ENCODE results near the gene JMJD4.
"Not testable (repeated sequence)": the region's sequence is repeated elsewhere in the genome, so short reads cannot be mapped to it uniquely, and the experiment has no call there.

JMJD4 gene

DNA sequence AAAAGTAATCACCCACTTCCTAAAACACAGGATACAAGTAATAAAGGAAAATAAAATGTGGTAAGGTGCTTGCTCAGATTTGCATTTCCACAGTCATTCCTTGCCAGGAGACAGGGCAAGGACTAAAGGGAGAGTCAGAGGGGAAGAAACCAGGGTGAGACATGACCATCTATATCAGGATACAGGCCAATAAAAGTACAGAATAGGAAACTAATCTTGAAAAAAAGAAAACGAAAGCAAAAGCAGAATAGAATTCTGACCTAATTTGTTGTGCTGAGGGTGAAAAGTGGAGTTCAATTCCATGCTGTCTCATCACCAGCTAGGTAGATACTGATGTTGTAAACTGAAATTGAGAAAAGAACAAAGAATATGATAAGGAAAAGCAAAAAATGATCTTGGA, 27.3 kb downstream of the JMJD4 start:
- H3K9ac ChIP-seq (ENCODE audit: low read length) = no peak overlapping the region
- H3K4me2 ChIP-seq (ENCODE audit: low read length) = no peak overlapping the region
- no peak overlapping the region for H3K4me3 ChIP-seq (ENCODE audit: low read length)
- no peak overlapping the region for H3K27ac ChIP-seq (ENCODE audit: low read length)
- no peaks in the 10 kb centered on the region for H4K20me1 ChIP-seq (ENCODE audit: insufficient read depth, low read length)
- H3K79me2 ChIP-seq (ENCODE audit: low read length) = no peaks in the 10 kb centered on the region
- peaks cover 8% of the 10 kb centered on the region for H3K4me1 ChIP-seq (ENCODE audit: low read length)
- no peak overlapping the region for H2AFZ ChIP-seq (ENCODE audit: low read depth, low read length)
- H3K36me3 ChIP-seq (replicated peaks; ENCODE audit: low read depth, low read length) = no peaks in the 10 kb centered on the region
- peaks cover 11% of the 10 kb centered on the region; the same call in 1 of the 2 replicates for H3K9me3 ChIP-seq (ENCODE audit: insufficient read depth, low read length)
- no peak for TF ChIP-seq CTCF (IDR thresholded peaks at IDR 0.05; ENCODE audit: low read depth, low read length)
- TF ChIP-seq EZH2phosphoT487 (IDR thresholded peaks at IDR 0.05; ENCODE audit: low read depth) = no peak
- H3K27me3 ChIP-seq (ENCODE audit: low read depth, low read length) = no peaks in the 10 kb centered on the region

DNA sequence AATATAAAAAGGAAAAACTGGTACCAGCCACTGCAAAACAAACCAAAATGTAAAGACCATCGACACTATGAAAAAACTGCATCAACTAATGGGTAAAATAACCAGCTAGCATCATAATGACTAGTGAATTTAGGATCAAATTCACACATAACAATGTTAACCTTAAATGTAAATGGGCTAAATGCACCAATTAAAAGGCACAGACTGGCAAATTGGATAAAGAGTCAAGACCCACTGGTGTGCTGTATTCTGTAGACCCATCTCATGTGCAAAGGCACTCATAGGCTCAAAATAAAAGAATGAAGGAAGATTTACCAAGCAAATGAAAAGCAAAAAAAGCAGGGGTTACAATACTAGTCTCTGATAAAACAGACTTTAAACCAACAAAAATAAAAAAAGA, 33.5 kb downstream of the JMJD4 start:
- not testable (repeated sequence) for H4K20me1 ChIP-seq (ENCODE audit: insufficient read depth, low read length); H3K4me1 ChIP-seq (ENCODE audit: low read length); H3K9ac ChIP-seq (ENCODE audit: low read length); H2AFZ ChIP-seq (ENCODE audit: low read depth, low read length); H3K27ac ChIP-seq (ENCODE audit: low read length); H3K4me2 ChIP-seq (ENCODE audit: low read length); H3K79me2 ChIP-seq (ENCODE audit: low read length); H3K36me3 ChIP-seq (replicated peaks; ENCODE audit: low read depth, low read length); H3K4me3 ChIP-seq (ENCODE audit: low read length); H3K27me3 ChIP-seq (ENCODE audit: low read depth, low read length)
- peaks cover 18% of the 10 kb centered on the region for H3K9me3 ChIP-seq (ENCODE audit: insufficient read depth, low read length)

DNA sequence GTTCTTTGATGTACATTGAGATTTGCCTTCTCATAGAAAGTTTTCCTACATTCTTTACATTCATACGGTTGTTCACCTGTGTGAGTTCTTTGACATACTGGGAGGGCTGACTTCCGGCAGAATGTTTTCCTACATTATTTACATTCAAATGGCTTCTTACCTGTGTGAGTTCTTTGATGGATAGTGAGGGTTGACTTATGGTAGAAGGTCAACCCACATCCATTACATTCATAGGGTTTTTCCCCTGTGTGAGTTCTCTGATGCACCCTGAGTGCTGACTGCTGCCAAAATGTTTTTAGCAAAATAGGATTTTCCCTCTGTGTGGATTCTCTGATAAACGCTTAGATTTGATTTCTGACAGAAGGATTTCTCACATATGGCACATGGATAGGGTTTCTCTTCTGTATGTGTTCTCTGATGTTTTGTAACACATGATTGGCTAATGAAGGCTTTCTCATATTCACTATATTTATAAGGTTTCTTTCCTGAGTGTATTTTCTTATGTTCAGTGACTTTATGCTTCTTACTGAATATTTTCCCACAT, 37.7 kb downstream of the JMJD4 start:
- TF ChIP-seq CTCF (IDR thresholded peaks at IDR 0.05; ENCODE audit: low read depth, low read length) (no peak), EZH2phosphoT487 (IDR thresholded peaks at IDR 0.05; ENCODE audit: low read depth) (no peak)
- Histone ChIP-seq H2AFZ (ENCODE audit: low read depth, low read length) (no peak overlapping the region), H3K36me3 (replicated peaks; ENCODE audit: low read depth, low read length) (no peaks in the 10 kb centered on the region), H3K27ac (ENCODE audit: low read length) (no peak overlapping the region), H3K27me3 (ENCODE audit: low read depth, low read length) (no peaks in the 10 kb centered on the region), H3K9me3 (ENCODE audit: insufficient read depth, low read length) (peaks cover 31% of the 10 kb centered on the region), H3K9ac (ENCODE audit: low read length) (no peak overlapping the region), H4K20me1 (ENCODE audit: insufficient read depth, low read length) (no peaks in the 10 kb centered on the region), H3K4me1 (ENCODE audit: low read length) (no peaks in the 10 kb centered on the region), H3K4me3 (ENCODE audit: low read length) (no peak overlapping the region), H3K4me2 (ENCODE audit: low read length) (no peak overlapping the region), H3K79me2 (ENCODE audit: low read length) (no peaks in the 10 kb centered on the region)

DNA sequence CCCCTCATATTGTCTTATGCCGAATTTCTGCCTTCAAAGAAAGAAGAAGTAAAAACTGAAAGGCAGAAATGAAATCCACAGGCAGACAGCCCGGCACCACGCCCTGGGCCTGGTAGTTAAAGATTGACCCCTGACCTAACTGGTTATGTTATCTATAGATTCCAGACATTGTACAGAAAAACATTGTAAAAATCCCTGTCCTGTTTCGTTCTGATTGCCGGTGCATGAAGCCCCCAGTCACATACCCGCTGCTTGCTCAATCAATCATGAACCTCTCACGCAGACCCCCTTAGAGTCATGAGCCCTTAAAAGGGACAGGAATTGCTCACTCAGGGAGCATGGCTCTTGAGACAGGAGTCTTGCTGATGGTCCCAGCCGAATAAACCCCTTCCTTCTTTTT, 49.3 kb downstream of the JMJD4 start:
- TF ChIP-seq EZH2phosphoT487 (IDR thresholded peaks at IDR 0.05; ENCODE audit: low read depth) = no peak
- TF ChIP-seq CTCF (IDR thresholded peaks at IDR 0.05; ENCODE audit: low read depth, low read length) = no peak
- Histone ChIP-seq H3K4me1 (ENCODE audit: low read length) (peaks cover 5% of the 10 kb centered on the region; the same call in 1 of the 2 replicates), H3K27ac (ENCODE audit: low read length) (no peak overlapping the region), H2AFZ (ENCODE audit: low read depth, low read length) (no peak overlapping the region), H3K4me3 (ENCODE audit: low read length) (no peak overlapping the region), H3K27me3 (ENCODE audit: low read depth, low read length) (no peaks in the 10 kb centered on the region), H3K79me2 (ENCODE audit: low read length) (no peaks in the 10 kb centered on the region), H4K20me1 (ENCODE audit: insufficient read depth, low read length) (no peaks in the 10 kb centered on the region), H3K9ac (ENCODE audit: low read length) (no peak overlapping the region), H3K4me2 (ENCODE audit: low read length) (no peak overlapping the region), H3K9me3 (ENCODE audit: insufficient read depth, low read length) (peaks cover 14% of the 10 kb centered on the region; the same call in 1 of the 2 replicates), H3K36me3 (replicated peaks; ENCODE audit: low read depth, low read length) (no peaks in the 10 kb centered on the region)

Data from OCI-LY3 (cell line).